GM18951 (cell line): ENCODE measurements around the gene RNF167.

Experiments
- POLR2A ChIP-seq: IDR thresholded peaks from 4 replicates; pipeline ENCODE4 v1.6.1; 2011; ENCODE audit warnings: mild to moderate bottlenecking; ENCODE audit not compliant: insufficient read length, insufficient read depth; ENCODE audit errors: extremely low read depth
- in situ Hi-C: fragments of 300-500 bp; cut with MboI; formaldehyde crosslinking; loops from one replicate; pipeline ENCODE4 v1.12.0; 2022; ENCODE audit warnings: low sequenced_read_pairs, mixed read lengths, inconsistent platforms; ENCODE audit not compliant: unreplicated experiment

Gene RNF167

DNA sequence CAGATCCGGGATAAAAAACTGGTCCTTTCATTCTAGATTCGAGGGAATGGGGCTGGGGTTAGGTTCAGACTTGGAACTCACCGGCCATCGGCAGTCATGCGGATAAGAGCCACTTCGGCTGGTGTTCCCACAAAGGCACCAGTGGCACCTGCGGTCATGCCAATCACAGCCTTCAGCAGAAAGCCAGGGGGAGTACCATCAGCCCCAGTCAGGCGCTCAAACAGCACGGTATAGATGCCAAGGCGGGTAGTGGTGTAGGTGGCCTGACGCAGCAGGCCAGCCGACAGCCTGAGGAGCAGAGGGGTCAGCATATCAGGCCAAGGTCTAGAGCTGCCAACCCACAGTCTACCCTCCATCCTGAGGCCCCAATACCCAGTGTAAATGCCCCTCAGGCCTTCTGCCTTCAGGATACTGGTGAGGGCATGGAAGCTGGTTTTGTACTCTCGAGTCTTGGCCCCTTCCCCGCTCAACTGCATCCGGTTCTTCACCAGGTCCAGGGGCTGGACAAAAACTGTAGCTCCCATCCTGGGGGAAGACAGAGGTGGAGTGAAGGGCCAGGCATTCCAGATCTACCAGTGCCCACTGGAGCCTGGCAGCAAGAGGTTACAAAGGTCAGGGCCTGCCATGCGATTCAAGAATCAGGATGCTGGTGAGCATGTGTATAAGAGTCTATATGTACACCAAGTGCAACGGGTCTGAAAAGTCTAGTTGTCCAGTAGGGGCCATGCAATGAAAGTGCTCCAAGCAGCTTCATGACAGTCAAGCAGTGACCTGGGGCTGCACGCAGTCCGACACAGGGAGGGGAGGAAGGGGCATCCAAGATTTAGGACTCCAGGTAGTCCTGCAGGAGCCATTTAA, 1.2 kb upstream of the RNF167 start:
- in situ Hi-C loops = no loop called here
- no peak for TF ChIP-seq POLR2A

DNA sequence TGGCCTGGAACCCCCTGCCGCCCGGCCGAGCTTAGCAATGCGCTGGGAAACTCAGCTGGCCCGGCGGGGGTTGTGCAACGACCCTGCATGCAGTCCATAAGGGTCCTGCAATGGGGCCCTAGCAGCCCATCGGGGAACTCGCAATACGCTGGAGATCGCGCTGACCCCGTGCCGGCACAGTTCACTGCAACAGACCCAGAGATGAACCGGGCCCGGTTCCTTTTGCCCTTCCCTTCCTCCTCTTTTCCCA, 597 bp upstream of the RNF167 start:
- in situ Hi-C loops = no loop called here
- TF ChIP-seq POLR2A = no peak

DNA sequence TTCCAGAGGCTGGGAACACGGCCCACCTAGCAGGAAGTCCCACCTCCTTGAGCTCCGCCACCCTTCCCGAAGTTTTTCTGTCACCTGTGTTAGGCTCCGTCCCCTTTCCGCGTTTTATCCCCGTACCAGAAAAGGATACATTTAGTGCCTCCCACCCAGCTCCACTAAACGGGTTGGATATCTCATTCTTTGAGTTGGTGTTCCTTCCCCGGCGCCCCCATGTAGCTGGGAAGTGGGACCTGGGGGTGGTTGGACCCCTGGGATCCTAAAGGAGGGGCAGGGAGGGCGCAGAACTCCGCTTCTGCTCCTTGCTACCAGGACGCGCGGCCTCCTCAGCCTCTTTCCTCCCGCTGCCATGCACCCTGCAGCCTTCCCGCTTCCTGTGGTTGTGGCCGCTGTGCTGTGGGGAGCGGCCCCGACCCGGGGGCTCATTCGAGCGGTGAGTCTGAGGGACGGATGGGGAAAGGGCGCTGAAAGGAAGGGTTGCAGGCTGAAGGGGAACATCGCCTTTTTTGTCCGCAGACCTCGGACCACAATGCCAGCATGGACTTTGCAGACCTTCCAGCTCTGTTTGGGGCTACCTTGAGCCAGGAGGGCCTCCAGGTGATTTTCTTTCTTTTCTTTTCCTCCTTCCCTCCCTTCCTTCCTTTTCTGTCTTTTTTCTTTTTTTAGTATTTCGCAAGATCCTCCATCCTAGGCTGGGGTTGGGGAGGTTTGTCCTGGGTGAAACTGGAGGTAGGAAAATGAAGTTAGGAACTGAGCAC, 669 bp downstream of the RNF167 start:
- in situ Hi-C loops = no loop called here
- TF ChIP-seq POLR2A = no peak

DNA sequence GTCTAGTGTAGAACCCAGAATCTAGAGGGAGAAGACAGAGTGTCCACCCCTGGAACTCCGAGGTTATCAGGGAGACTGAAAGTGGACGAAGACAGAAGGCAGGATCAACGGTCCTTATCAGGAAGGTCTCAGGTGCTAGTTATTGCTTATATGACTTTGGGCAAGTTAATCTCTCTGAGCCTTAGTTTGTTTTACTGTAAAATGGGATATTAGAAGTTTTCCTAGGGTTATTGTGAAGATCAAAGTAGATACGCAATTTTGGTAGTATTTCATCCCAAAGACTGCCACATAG, 1.2 kb downstream of the RNF167 start:
- in situ Hi-C loops = no loop called here

DNA sequence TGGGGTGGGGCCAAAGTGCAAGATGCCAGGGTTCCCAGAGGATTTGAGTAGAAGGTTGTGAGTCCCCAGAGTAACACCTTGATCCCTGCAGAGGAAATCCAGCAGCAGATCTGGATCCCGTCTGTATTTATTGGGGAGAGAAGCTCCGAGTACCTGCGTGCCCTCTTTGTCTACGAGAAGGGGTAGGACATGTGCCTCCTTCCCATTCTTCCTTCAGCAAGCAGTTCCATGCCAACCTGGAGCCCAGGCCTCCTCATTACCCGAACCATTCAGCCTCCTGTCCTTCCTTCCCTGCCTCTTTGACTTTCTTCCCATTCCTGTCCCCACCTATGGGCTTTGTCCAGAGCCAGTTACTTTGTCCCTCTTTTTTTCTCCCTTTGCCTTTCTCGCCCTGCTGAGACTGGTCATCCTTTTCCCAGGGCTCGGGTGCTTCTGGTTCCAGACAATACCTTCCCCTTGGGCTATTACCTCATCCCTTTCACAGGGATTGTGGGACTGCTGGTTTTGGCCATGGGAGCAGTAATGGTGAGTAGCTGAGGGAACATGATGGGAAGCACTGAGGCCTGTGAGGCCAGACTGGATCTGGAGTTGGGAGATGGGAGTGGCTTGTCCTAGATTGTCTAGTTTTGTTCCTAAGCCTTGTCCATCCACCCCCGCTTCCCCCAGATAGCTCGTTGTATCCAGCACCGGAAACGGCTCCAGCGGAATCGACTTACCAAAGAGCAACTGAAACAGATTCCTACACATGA, 2.9 kb downstream of the RNF167 start:
- TF ChIP-seq POLR2A = no peak
- in situ Hi-C loops = no loop called here

More for the DNA sequence above, 1.2 kb downstream of the RNF167 start:
- no peak for TF ChIP-seq POLR2A

DNA sequence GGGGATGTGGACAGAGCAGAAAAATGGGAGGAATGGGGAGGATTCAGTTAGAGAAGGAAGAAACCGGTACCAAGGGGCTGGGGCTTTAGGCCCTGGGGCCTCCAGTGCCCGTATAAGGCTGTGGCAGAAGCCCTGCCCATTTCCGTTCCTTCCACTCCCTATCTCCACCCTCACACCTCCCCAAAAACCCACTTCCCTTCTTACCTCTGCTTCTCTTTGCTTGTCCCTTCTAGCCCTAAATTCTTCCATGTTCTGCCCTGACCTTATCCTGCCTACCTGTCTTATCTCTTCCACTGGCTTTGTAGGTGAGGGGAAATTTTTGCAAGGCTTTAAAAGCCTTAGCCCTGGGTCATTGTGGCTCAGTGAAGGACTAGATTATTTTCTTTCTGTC, 4.1 kb downstream of the RNF167 start:
- in situ Hi-C loops = no loop called here
- peak; percentile 33 for TF ChIP-seq POLR2A

DNA sequence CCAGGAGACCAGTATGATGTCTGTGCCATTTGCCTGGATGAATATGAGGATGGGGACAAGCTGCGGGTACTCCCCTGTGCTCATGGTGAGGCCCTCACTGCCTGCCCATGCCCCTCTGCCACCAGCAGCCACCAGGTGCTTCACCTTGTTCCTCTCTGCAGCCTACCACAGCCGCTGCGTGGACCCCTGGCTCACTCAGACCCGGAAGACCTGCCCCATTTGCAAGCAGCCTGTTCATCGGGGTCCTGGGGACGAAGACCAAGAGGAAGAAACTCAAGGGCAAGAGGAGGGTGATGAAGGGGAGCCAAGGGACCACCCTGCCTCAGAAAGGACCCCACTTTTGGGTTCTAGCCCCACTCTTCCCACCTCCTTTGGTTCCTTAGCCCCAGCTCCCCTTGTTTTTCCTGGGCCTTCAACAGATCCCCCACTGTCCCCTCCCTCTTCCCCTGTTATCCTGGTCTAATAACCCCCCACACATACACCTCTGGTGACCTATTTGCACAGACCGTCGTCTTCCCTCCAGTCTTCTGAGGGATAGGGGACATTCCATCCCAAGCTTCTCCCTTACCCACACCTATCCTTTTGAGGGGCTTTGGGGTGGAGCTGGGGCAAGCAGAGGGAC, 4.6 kb downstream of the RNF167 start:
- no peak for TF ChIP-seq POLR2A
- in situ Hi-C loops = no loop called here

DNA sequence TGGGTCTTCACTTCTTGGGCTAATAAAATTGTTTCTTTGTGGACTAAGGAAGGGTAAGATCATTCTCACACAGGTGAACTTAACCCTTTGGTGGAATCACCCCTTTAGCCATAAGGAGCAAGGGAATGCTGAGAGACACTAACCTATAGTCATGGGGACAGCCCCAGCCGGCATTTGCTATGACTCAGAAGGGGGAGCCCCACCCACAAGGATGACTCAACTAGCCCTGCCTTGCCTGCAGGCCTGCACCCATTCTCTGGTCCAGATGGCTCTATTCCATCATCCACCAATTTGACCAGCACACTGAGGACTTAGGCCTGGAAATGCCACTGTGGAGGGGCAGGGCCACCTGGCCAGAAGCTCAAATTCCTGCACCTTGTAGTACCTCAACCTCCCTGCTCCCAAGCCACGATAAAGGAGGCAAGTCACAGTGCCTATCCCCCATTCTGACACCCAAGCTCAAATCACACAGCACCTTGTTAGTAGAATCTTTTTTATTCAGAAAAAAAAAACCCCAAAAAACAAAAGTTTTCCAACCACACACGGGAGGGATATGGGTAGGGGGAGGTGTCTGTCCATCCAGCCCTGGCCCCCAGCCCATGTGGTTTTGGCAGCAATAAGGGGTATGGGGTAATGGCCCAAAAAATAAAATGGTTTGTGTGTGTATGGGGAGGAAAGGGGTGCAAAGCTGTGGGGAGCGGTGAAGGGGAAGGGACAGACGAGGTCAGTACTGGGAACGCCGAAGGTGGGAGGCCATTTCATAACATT, 5.3 kb downstream of the RNF167 start:
- in situ Hi-C loops = no loop called here
- TF ChIP-seq POLR2A = peak; percentile 60

DNA sequence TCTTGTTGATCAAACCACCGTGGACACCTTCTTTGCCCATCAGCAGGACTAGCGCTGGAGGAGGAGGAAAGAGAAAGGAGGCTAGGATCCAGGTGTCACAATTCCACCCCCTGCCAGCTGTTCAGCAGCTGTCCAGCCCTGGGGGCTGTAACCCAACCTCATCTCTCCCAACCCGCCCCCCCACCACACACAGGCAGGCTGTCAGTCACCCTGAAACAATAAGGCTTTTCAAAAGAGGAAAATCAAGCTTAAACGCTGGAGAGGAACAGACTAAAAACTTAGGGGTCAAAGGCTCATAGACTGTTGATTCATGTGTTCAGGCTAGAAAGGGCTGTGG, 5.8 kb downstream of the RNF167 start:
- in situ Hi-C loops = no loop called here
- no peak for TF ChIP-seq POLR2A

DNA sequence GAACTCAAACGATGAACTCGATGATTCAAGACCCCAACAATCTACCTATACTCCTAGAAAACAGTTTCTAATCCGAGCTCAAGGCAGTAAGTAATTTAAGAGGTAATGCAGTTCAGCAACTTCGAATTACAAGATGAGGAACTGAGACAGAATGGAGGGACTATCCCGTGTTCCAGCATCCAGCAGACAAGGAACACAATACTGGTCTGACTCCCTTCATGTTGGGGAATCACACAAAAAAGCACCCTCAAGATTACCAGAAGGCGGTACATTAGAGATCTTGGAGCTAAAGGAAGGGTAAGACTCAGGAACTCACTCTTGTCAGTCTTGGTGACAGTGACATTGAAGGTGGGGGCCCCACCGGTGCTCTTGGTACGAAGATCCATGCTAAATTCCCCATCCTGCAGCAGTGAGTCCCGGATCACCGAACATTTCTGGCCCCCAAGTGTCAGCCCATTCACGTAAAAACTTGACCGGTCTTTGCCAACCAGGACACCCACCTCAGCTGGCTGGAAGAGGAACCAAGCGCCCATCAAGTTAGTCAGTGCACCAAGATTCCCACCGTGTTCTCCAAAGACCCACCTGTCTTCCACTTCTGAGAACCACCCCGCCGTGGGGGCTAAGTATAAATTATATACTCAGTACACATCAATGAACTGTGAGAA, 6.4 kb downstream of the RNF167 start:
- TF ChIP-seq POLR2A = peak; percentile 42
- in situ Hi-C loops = no loop called here

DNA sequence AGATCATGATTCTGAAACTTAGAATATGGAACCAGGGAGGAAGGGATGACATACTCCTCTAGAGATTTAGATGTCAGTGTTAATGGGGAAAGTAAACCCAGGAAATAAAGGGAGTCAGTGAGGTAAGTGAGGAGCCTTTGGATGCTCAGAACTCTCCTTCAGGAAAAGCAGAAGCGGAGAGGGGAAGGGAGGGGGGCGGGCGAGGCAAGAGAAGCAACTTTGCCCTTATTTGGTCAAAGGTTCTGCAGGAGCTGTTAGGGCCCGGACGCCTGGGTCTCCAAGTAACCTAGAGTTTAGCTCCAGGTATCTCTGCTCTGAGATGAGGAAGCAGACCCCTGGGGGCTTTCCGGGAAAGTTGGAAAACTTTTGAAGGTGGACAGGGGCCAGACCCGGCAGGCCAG, 6.9 kb downstream of the RNF167 start:
- no peak for TF ChIP-seq POLR2A
- in situ Hi-C loops = no loop called here

DNA sequence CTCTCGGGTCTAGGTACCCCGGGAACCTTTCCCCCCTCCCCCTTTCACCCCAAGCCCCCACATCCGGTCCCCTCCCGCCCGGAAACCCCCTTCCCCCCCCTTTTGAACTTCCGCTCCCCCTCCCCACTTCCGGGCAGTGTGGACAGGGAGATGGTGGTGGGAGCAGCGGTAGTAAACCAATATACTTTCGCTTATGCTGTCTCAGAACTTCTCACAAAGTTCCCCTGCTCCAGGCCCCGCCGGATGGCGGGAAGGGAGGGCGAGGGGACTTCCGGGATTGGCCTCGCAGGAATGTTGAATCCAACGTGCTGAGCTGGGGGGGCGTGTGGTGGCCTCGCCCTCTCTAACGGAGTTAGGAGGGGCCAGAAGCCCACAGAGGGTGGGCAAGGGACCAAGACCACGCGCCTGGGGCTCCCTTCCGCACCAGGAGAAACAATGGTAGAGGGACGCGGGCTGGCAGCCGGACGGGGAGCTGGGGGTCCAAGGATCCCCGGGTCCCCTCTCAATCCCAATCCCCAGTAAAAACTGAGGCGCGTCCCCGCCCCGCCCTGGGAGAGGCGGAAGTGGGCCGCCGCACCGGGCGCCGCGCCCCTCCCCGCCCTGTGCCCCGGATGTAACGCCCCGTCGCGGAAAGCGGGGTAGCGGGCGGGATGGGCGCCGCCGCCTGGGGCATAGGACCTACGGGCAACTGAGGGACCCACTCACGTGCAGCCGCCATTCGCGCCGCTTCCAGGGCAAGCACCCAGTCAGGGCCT, 7.5 kb downstream of the RNF167 start:
- in situ Hi-C loops = no loop called here
- TF ChIP-seq POLR2A = peak; percentile 49
